HG02642 (cell line): ENCODE data around the gene ANO2.

Source experiments
- ATAC-seq: cut with Tn5 transposase; IDR thresholded peaks from one replicate; pipeline ENCODE4 v1.9.1; 2021; ENCODE audit warnings: mild to moderate bottlenecking; ENCODE audit not compliant: unreplicated experiment, poor library complexity

Gene ANO2

GRCh38 chr12:5789469-5789968 lies 155.5 kb downstream of the ANO2 start:
- ATAC-seq: no peak

GRCh38 chr12:5787828-5788227 lies 157.2 kb downstream of the ANO2 start:
- ATAC-seq: no peak

GRCh38 chr12:5785601-5786000 lies 159.5 kb downstream of the ANO2 start:
- ATAC-seq: no peak

GRCh38 chr12:5784462-5785130 lies 160.5 kb downstream of the ANO2 start:
- no peak for ATAC-seq

- ATAC-seq: no peak
Observed at GRCh38 chr12:5783289-5783920, 161.7 kb downstream of the ANO2 start.

- no peak for ATAC-seq
Observed at GRCh38 chr12:5780536-5780935, 164.5 kb downstream of the ANO2 start.

- ATAC-seq: no peak
Observed at GRCh38 chr12:5779401-5779800, 165.7 kb downstream of the ANO2 start.

GRCh38 chr12:5778821-5779220 lies 166.2 kb downstream of the ANO2 start:
- no peak for ATAC-seq

- no peak for ATAC-seq
Observed at GRCh38 chr12:5777451-5777850, 167.6 kb downstream of the ANO2 start.

GRCh38 chr12:5776091-5776490 lies 169.0 kb downstream of the ANO2 start:
- no peak for ATAC-seq

GRCh38 chr12:5773550-5773949 lies 171.5 kb downstream of the ANO2 start:
- ATAC-seq: no peak

GRCh38 chr12:5771756-5772155 lies 173.3 kb downstream of the ANO2 start:
- ATAC-seq: no peak

GRCh38 chr12:5770727-5771126 lies 174.3 kb downstream of the ANO2 start:
- no peak for ATAC-seq

- ATAC-seq: no peak
Observed at GRCh38 chr12:5768581-5769196, 176.4 kb downstream of the ANO2 start.

- no peak for ATAC-seq
Observed at GRCh38 chr12:5768171-5768570, 176.9 kb downstream of the ANO2 start.

- no peak for ATAC-seq
Observed at GRCh38 chr12:5758347-5758746, 186.7 kb downstream of the ANO2 start.

- ATAC-seq: no peak
Observed at GRCh38 chr12:5756338-5756842, 188.7 kb downstream of the ANO2 start.

- ATAC-seq: no peak
Observed at GRCh38 chr12:5748027-5748426, 197.0 kb downstream of the ANO2 start.

GRCh38 chr12:5746917-5747316 lies 198.1 kb downstream of the ANO2 start:
- no peak for ATAC-seq

- ATAC-seq: no peak
Observed at GRCh38 chr12:5746036-5746908, 198.8 kb downstream of the ANO2 start.
